MG63 (cell line): ENCODE measurements around the gene TMEM145. TPM values are rescaled to one million over a fixed set of nuclear protein-coding genes. Genes with fewer than 3 reads are reported as not detected.

ENCODE experiments used
- DNase-seq: peaks from one replicate; pipeline ENCODE4 v3.0.0-alpha.2; 2020
- H3K27me3 ChIP-seq: fragments of 250-450 bp; sonication (Bioruptor Pico); 2 replicates; pipeline ENCODE4 v1.5.1; 2020; ENCODE audit warnings: mild to moderate bottlenecking, moderate library complexity
- H3K36me3 ChIP-seq: fragments of 250-450 bp; sonication (Bioruptor Pico); 2 replicates; pipeline ENCODE4 v1.5.1; 2020; ENCODE audit warnings: mild to moderate bottlenecking, moderate library complexity
- H3K4me3 ChIP-seq: fragments of 250-450 bp; sonication (Bioruptor Pico); 2 replicates; pipeline ENCODE4 v1.5.1; 2020; ENCODE audit warnings: mild to moderate bottlenecking, moderate library complexity
- H3K9me3 ChIP-seq: fragments of 250-450 bp; sonication (Bioruptor Pico); 2 replicates; pipeline ENCODE4 v1.5.1; 2020; ENCODE audit warnings: mild to moderate bottlenecking, moderate library complexity
- total RNA-seq: library from RNA; depleted of rRNA; stranded (reverse); fragments of >200 nt; shearing (Covaris generic); gene quantifications from 2 replicates; pipeline ENCODE4 v1.2.3, GENCODE V29; 2014; ENCODE audit warnings: low replicate concordance

TMEM145 gene
- total RNA-seq, 1 experiment from 2014 or later: 0.86 TPM

DNA sequence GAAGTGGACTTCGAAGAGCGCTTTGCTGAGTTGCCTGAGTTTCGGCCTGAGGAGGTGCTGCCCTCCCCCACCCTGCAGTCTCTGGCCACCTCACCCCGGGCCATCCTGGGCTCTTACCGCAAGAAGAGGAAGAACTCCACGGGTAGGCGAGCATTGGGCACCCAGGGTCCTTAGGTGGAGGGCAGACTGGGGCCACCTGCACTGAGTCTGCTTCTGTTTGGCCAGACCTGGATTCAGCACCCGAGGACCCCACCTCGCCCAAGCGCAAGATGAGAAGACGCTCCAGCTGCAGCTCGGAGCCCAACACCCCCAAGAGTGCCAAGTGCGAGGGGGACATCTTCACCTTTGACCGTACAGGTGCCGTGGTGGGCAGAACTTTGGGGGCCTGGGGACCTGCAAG lies 19.2 kb upstream of the TMEM145 start:
- no peak for DNase-seq
- no peak overlapping the region for H3K4me3 ChIP-seq
- no peaks in the 10 kb centered on the region for H3K27me3 ChIP-seq
- H3K9me3 ChIP-seq: no peaks in the 10 kb centered on the region
- H3K36me3 ChIP-seq: peaks cover 77% of the 10 kb centered on the region

GRCh38 chr19:42294471-42295137 lies 18.5 kb upstream of the TMEM145 start:
- Histone ChIP-seq H3K27me3 (no peaks in the 10 kb centered on the region), H3K4me3 (no peak overlapping the region), H3K36me3 (peaks cover 71% of the 10 kb centered on the region), H3K9me3 (no peaks in the 10 kb centered on the region)
- DNase-seq: no peak

DNA sequence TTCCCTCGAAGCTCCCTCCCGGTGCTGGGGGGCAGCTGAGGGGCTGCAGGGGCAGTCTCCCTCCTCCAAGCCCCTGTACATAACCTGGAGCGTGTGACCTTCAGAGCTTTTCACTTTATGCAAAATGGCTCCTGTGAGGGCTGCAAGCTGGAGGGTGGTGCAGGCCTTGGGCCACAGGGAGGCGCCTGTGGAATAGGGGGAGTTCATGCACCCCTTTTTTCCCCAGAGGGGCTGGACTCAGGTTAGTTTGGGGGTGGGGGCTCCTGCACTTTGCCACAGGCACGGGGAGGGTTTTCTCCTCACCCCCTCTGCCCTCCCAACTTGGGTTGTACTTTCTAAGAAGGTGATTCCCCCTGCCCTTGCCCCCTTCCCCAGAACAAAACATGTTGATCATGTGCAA lies 17.8 kb upstream of the TMEM145 start:
- peaks cover 63% of the 10 kb centered on the region for H3K36me3 ChIP-seq
- no peaks in the 10 kb centered on the region for H3K9me3 ChIP-seq
- no peak for DNase-seq
- H3K4me3 ChIP-seq: no peak overlapping the region
- no peaks in the 10 kb centered on the region for H3K27me3 ChIP-seq

GRCh38 chr19:42295831-42296525 lies 17.1 kb upstream of the TMEM145 start:
- Histone ChIP-seq H3K27me3 (no peaks in the 10 kb centered on the region), H3K36me3 (peaks cover 57% of the 10 kb centered on the region), H3K4me3 (no peak overlapping the region), H3K9me3 (no peaks in the 10 kb centered on the region)
- peak; percentile 71 for DNase-seq

GRCh38 chr19:42297039-42297438 lies 16.1 kb upstream of the TMEM145 start:
- DNase-seq: no peak
- Histone ChIP-seq H3K9me3 (no peaks in the 10 kb centered on the region), H3K36me3 (peaks cover 46% of the 10 kb centered on the region), H3K27me3 (no peaks in the 10 kb centered on the region), H3K4me3 (no peak overlapping the region)

DNA sequence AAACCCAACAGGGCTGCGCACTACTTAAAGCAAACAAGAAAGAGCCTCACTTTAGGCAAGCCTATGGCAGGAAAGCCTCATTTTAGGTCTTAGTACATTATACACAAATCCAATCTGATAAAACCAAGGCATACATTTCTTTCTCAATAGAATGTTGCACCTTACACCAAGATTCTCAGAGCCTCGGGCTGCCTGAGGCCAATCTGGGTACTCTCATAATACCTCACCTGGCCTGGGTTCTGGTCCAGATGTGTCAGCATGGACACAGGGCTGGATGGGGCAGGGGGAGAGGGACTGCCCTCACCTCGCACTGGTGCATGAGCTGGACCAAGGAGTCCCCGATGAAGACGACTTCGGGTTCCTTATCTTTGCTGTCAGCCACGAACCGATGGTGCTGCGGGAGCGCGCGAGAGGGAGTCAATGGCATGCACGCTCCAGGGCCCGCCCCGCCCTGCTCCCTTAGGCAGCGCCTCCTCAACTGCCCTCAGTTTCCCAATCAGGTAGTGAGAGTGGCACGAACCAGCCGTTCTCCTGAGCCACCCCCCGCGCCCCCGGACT lies 11.4 kb upstream of the TMEM145 start, which contains the start of gene PRR19:
PRR19 (plus strand) TSS at position 487 of the 558 bp plus-strand sequence. CDS start 7,453 bp downstream, outside the sequence.
- no peaks in the 10 kb centered on the region for H3K27me3 ChIP-seq
- H3K36me3 ChIP-seq: peaks cover 4% of the 10 kb centered on the region
- no peaks in the 10 kb centered on the region for H3K9me3 ChIP-seq
- H3K4me3 ChIP-seq: peak within 1 kb of the TSS; percentile 64
- no peak for DNase-seq

GRCh38 chr19:42303101-42303464 lies 10.0 kb upstream of the TMEM145 start:
- H3K9me3 ChIP-seq: no peaks in the 10 kb centered on the region
- no peaks in the 10 kb centered on the region for H3K36me3 ChIP-seq
- DNase-seq: no peak
- H3K4me3 ChIP-seq: peak overlapping the region; percentile 64
- H3K27me3 ChIP-seq: no peaks in the 10 kb centered on the region

GRCh38 chr19:42303876-42304275 lies 9.2 kb upstream of the TMEM145 start:
- no peak for DNase-seq
- no peak overlapping the region for H3K4me3 ChIP-seq
- no peaks in the 10 kb centered on the region for H3K9me3 ChIP-seq
- no peaks in the 10 kb centered on the region for H3K27me3 ChIP-seq
- H3K36me3 ChIP-seq: no peaks in the 10 kb centered on the region

- Histone ChIP-seq H3K9me3 (no peaks in the 10 kb centered on the region), H3K36me3 (no peaks in the 10 kb centered on the region), H3K27me3 (no peaks in the 10 kb centered on the region), H3K4me3 (no peak overlapping the region)
- no peak for DNase-seq
Measured at GRCh38 chr19:42306646-42307045, 6.5 kb upstream of the TMEM145 start.

DNA sequence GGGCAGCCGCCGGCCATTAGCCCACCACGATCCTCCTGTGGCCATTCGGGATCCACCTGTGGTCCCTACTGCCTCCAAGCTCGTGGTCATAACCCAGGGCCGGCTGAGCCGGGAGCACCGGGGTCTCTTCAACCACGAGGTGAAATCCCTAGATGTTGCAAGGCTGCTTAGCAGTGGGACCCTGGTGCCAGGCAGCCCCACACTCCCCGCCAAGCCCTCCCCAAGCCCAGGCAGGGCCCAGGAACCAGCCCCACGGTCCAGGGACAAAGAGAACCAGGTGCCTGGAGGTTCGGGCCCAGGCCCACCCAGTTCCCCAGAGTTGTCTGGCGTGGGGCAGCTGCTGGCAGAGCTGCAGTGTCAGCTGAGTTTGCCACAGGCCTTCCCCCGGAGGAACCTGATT lies 3.4 kb upstream of the TMEM145 start:
- no peaks in the 10 kb centered on the region for H3K9me3 ChIP-seq
- peaks cover 12% of the 10 kb centered on the region for H3K27me3 ChIP-seq
- H3K36me3 ChIP-seq: no peaks in the 10 kb centered on the region
- H3K4me3 ChIP-seq: no peak overlapping the region
- no peak for DNase-seq

DNA sequence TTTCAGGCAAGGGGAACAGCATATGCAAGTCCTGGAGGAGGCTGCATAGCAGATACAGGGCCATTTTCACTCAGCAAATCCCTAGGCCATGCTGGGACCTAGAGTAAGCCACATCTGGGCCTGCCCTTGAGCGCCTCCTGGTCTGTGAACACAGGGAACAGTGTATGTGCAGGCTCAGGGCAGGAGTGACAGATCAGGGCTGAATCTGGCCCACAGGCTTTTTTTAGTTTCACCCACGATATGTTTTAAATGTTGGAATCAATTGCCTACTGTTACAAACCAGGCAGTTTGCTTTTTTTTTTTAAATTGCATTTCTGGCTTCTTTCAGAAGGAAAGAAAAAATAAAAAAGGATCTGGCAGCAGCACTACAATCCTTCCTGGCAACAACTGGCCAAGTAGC lies 1.5 kb upstream of the TMEM145 start:
- Histone ChIP-seq H3K27me3 (peaks cover 14% of the 10 kb centered on the region), H3K9me3 (no peaks in the 10 kb centered on the region), H3K4me3 (no peak overlapping the region), H3K36me3 (no peaks in the 10 kb centered on the region)
- DNase-seq: no peak

DNA sequence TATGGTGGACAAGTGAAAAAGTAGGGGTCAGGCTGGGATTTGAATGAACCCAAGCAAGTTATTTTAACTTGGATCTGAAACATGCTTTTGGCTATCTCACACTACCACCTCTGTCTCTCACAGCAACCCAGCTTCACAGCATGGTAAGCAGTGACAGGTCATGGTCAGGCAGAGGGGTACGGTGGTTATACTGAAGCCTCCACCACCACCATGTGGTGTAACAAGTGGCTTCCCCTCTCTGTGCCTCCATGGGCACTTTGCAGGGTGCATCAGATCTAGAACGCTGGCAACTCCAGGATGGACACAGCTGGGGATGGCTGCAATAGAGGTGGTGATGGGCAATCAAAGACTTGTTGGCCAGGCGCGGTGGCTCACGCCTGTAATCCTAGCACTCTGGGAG lies 739 bp upstream of the TMEM145 start:
- Histone ChIP-seq H3K27me3 (peaks cover 14% of the 10 kb centered on the region), H3K9me3 (no peaks in the 10 kb centered on the region), H3K4me3 (no peak overlapping the region), H3K36me3 (no peaks in the 10 kb centered on the region)
- DNase-seq: no peak

GRCh38 chr19:42313840-42314755 lies 989 bp downstream of the TMEM145 start:
- Histone ChIP-seq H3K36me3 (no peaks in the 10 kb centered on the region), H3K4me3 (no peak overlapping the region), H3K9me3 (no peaks in the 10 kb centered on the region)

DNA sequence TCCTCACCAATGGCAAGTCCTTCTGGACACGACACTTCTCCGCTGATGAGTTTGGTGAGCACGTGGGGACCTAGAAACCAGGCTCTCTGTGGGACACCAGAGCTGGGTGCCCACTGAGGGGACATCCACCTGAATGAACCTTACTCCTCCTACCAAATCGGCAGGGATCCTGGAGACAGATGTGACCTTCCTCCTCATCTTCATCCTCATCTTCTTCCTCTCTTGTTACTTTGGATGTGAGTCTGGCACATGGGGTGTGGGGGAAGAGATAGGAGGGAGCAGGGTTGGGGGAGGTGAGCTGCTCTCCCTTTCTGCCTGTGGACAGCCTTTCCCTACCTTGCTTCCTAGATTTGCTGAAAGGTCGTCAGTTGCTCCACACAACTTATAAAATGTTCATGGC lies 1.9 kb downstream of the TMEM145 start:
- H3K36me3 ChIP-seq: no peaks in the 10 kb centered on the region
- H3K9me3 ChIP-seq: no peaks in the 10 kb centered on the region
- H3K27me3 ChIP-seq: peaks cover 14% of the 10 kb centered on the region
- DNase-seq: no peak
- H3K4me3 ChIP-seq: no peak overlapping the region

More at GRCh38 chr19:42313840-42314755, 989 bp downstream of the TMEM145 start:
- peaks cover 14% of the 10 kb centered on the region for H3K27me3 ChIP-seq
- no peak for DNase-seq

DNA sequence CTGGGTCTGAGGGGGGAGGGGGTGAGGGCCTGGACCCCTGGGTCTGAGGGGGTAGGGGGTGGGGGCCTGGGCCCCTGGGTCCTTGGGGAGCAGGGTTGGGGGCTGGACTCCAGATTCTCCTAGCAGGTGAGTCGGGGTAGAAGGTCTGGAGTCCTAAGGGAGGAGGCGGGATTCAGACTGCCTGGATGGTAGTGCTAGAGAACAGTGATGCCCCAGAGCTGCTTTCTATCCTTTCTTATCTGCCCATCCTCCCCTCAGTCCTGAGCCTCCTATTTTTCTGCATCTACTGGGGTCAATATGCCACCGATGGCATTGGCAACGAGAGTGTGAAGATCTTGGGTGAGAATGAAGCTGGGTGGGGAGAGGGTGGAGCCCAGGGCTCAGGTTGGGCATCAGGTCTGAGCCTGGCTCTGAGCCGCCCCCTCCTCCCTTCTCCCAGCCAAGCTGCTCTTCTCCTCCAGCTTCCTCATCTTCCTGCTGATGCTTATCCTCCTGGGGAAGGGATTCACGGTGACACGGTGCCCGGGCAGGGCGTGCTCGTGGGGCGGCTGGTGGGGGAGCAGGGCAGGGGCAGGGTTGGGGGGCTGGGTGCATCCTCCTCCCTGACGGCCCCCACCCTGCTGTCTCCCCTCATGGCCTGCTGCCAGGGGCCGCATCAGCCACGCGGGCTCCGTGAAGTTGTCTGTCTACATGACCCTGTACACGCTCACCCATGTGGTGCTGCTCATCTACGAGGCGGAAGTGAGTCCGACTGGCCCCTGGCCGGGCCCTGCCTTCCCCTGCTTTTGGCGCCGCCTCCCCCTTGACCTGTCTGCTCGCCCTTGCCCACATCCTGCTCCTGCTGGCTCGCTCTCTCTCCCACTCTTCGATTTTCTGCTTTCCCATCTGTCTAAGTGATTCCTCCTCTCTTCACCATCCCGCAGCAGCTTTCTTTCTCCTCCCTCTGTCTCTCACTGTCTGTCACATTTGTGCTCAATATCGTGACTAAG lies 3.4 kb downstream of the TMEM145 start:
- Histone ChIP-seq H3K36me3 (no peaks in the 10 kb centered on the region), H3K27me3 (peaks cover 14% of the 10 kb centered on the region), H3K4me3 (no peak overlapping the region), H3K9me3 (no peaks in the 10 kb centered on the region)
- DNase-seq: peak; percentile 73

GRCh38 chr19:42317535-42317934 lies 4.4 kb downstream of the TMEM145 start:
- H3K4me3 ChIP-seq: no peak overlapping the region
- no peaks in the 10 kb centered on the region for H3K9me3 ChIP-seq
- peaks cover 14% of the 10 kb centered on the region for H3K27me3 ChIP-seq
- DNase-seq: no peak
- H3K36me3 ChIP-seq: no peaks in the 10 kb centered on the region
